ENCODE data around the gene TGFBR3. TPM values are rescaled to one million over a fixed set of nuclear protein-coding genes. Genes with fewer than 3 reads are reported as not detected.

Gene TGFBR3
- total and polyA plus RNA-seq, 5 donors from 2014 or later = 15.8 to 47.5 (median 20.0) TPM

DNA sequence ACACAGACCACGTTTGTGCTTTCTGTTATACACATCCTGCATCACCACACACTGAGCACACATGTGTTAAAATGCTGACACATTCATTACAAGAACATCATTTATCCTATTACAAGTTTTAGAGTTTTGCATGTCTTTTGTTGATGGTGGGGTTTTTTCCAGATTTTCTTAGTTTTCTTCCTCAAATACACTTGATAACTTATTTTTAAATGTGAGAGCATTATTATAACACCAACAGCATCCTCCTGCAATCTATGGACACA lies 67.3 kb downstream of the TGFBR3 start:
- H3K27me3 Mint-ChIP-seq = no peaks in the 10 kb centered on the region
- H3K4me1 Mint-ChIP-seq = peaks cover 11 to 33% (median 16%) of the 10 kb centered on the region in 4 donors
- Histone ChIP-seq H3K4me1 (ENCODE audit: control insufficient read depth, insufficient read depth, low read length, poor library complexity, severe bottlenecking) (peaks cover 3% of the 10 kb centered on the region), H3K27ac (ENCODE audit: insufficient read depth, low read length, poor library complexity, severe bottlenecking) (no peak overlapping the region), H3K4me3 (ENCODE audit: low read depth, low read length) (no peak overlapping the region), H3K27me3 (ENCODE audit: control insufficient read depth, insufficient read depth, low read length) (no peaks in the 10 kb centered on the region), H3K9me3 (ENCODE audit: control insufficient read depth in 2 of 2, low read length in 2 of 2) (no peaks in the 10 kb centered on the region), H3K36me3 (ENCODE audit: control insufficient read depth, insufficient read depth, low read length) (no peaks in the 10 kb centered on the region)
- no peaks in the 10 kb centered on the region for H3K36me3 Mint-ChIP-seq
- DNase-seq (no peak), ATAC-seq (ENCODE audit: low read depth in 2 of 2) (no peak)
- peak overlapping the region in 1 of 3 donors; percentile 17 for H3K27ac Mint-ChIP-seq
- peak overlapping the region in 1 of 4 donors; percentile 28 for H3K4me3 Mint-ChIP-seq
- H3K9me3 Mint-ChIP-seq = no peaks in the 10 kb centered on the region

DNA sequence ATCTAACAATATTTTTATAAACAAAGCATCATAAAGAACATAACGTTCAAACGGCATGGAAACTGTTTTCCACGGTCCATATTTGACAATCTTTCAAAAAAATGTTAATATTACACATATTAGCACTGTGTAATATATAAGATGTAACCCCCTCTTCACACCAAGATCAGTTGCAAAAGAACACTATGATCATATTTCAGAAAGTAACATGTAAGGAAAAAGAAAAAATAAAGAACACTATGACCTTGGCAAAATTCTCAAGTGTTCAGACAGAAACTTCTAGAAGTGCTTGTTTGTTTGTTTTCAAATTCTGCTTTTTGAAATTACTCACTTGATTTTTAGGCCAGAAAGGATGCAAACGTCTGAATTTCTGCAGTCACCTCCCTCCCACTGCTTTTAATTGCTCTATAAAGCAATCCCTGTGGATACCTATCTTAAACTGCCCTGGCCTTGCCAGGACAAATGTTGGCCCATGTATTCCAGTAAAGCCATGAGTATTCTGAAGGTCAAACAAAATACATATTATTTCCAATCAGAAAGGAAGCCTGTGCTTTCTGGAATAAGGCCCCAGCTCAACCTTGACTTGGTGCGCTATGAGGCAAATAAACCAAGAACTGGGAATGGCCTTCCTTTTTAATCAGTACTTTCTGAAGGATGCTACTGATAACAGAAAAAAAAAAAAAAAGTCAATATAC lies 68.6 kb downstream of the TGFBR3 start:
- ATAC-seq (ENCODE audit: low read depth in 2 of 2) (no peak), DNase-seq (no peak)
- Mint-ChIP-seq H3K9me3 (no peaks in the 10 kb centered on the region), H3K4me3 (no peak overlapping the region), H3K4me1 (peaks cover 11 to 31% (median 16%) of the 10 kb centered on the region in 4 donors), H3K27ac (peak overlapping the region in 1 of 3 donors; percentile 6), H3K36me3 (no peaks in the 10 kb centered on the region), H3K27me3 (no peaks in the 10 kb centered on the region)
- Histone ChIP-seq H3K27ac (ENCODE audit: insufficient read depth, low read length, poor library complexity, severe bottlenecking) (no peak overlapping the region), H3K27me3 (ENCODE audit: control insufficient read depth, insufficient read depth, low read length) (no peaks in the 10 kb centered on the region), H3K36me3 (ENCODE audit: control insufficient read depth, insufficient read depth, low read length) (no peaks in the 10 kb centered on the region), H3K4me3 (ENCODE audit: low read depth, low read length) (no peak overlapping the region), H3K4me1 (ENCODE audit: control insufficient read depth, insufficient read depth, low read length, poor library complexity, severe bottlenecking) (peaks cover 3% of the 10 kb centered on the region), H3K9me3 (ENCODE audit: control insufficient read depth in 2 of 2, low read length in 2 of 2) (no peaks in the 10 kb centered on the region)

DNA sequence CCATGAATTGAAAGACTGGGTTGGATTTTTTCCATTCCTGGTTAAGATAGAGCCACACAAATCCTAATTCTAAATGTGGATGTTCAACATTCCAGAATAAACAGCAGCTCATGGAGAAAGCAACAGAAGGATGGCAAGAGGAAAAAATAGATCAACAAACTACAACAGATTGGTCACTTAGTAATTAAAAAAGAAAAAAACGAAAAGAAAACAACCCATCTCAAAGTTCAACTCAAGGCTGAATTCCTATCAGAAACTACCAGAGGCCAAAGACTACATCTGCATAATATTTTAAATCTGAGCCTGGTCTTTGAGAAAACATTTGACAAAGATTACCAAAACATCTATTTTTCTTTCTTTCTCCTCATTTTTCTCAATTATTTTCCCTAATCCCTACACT lies 69.9 kb downstream of the TGFBR3 start:
- no peak for ATAC-seq (ENCODE audit: low read depth in 2 of 2)
- peaks cover 11 to 28% (median 17%) of the 10 kb centered on the region in 4 donors for H3K4me1 Mint-ChIP-seq

DNA sequence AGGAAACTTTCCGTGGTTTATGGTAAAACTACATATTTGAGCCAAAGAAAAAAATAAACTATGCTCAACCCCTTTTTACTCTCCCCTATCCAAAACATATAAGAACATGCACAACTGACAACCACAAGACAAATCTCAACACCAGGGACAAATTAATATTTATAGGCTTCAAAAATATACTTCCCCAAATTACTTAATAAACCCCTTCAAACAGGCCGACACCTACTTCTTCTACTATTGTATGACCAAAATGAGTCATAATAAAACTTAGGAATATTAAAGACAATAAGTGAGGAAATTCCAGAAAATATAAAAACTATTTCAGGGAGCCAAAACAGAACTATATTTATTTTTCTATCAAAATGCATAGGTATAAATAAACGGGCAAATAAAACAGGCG lies 71.5 kb downstream of the TGFBR3 start:
- no peak for ATAC-seq (ENCODE audit: low read depth in 2 of 2)
- Mint-ChIP-seq H3K9me3 (no peaks in the 10 kb centered on the region), H3K27ac (peak overlapping the region in 1 of 3 donors; percentile 3), H3K27me3 (no peaks in the 10 kb centered on the region), H3K36me3 (no peaks in the 10 kb centered on the region), H3K4me3 (no peak overlapping the region), H3K4me1 (peaks cover 16 to 39% (median 23%) of the 10 kb centered on the region in 4 donors)
- peaks cover 3% of the 10 kb centered on the region for H3K4me1 ChIP-seq (ENCODE audit: control insufficient read depth, insufficient read depth, low read length, poor library complexity, severe bottlenecking)
- H3K27ac ChIP-seq (ENCODE audit: insufficient read depth, low read length, poor library complexity, severe bottlenecking) = no peak overlapping the region
- no peak overlapping the region for H3K4me3 ChIP-seq (ENCODE audit: low read depth, low read length)
- no peak for DNase-seq
- H3K9me3 ChIP-seq (ENCODE audit: control insufficient read depth in 2 of 2, low read length in 2 of 2) = no peaks in the 10 kb centered on the region
- no peaks in the 10 kb centered on the region for H3K27me3 ChIP-seq (ENCODE audit: control insufficient read depth, insufficient read depth, low read length)
- no peaks in the 10 kb centered on the region for H3K36me3 ChIP-seq (ENCODE audit: control insufficient read depth, insufficient read depth, low read length)

More for the DNA sequence above, 69.9 kb downstream of the TGFBR3 start:
- DNase-seq = no peak
- no peak overlapping the region for H3K4me3 Mint-ChIP-seq
- peak overlapping the region in 1 of 3 donors; percentile 17 for H3K27ac Mint-ChIP-seq
- H3K9me3 ChIP-seq (ENCODE audit: control insufficient read depth in 2 of 2, low read length in 2 of 2) = no peaks in the 10 kb centered on the region
- no peaks in the 10 kb centered on the region for H3K27me3 Mint-ChIP-seq
- H3K27ac ChIP-seq (ENCODE audit: insufficient read depth, low read length, poor library complexity, severe bottlenecking) = no peak overlapping the region
- no peaks in the 10 kb centered on the region for H3K27me3 ChIP-seq (ENCODE audit: control insufficient read depth, insufficient read depth, low read length)
- no peaks in the 10 kb centered on the region for H3K36me3 Mint-ChIP-seq
- H3K9me3 Mint-ChIP-seq = no peaks in the 10 kb centered on the region
- H3K36me3 ChIP-seq (ENCODE audit: control insufficient read depth, insufficient read depth, low read length) = no peaks in the 10 kb centered on the region
- H3K4me1 ChIP-seq (ENCODE audit: control insufficient read depth, insufficient read depth, low read length, poor library complexity, severe bottlenecking) = no peaks in the 10 kb centered on the region
- no peak overlapping the region for H3K4me3 ChIP-seq (ENCODE audit: low read depth, low read length)

DNA sequence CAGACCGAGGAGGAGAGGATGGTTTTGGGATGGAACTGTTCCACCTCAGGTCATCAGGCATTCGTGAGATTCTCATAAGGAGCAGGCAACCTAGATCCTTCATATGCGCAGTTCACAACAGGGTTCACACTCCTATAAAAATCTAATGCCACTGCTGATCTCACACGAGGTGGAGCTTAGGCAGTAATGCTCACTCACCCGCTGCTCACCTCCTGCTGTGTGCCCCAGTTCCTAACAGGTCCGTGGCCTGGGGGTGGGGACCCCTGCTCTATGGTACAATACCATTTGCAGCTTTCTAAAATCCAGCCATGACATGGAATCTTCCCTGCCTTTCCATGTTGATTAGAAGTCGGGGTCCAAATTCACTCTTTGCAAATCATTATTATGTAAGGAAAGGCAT lies 72.1 kb downstream of the TGFBR3 start:
- Mint-ChIP-seq H3K36me3 (no peaks in the 10 kb centered on the region), H3K4me3 (no peak overlapping the region), H3K9me3 (no peaks in the 10 kb centered on the region), H3K27ac (no peak overlapping the region), H3K4me1 (peaks cover 21 to 45% (median 28%) of the 10 kb centered on the region in 4 donors), H3K27me3 (no peaks in the 10 kb centered on the region)
- no peaks in the 10 kb centered on the region for H3K9me3 ChIP-seq (ENCODE audit: control insufficient read depth in 2 of 2, low read length in 2 of 2)
- DNase-seq (no peak), ATAC-seq (ENCODE audit: low read depth in 2 of 2) (no peak)
- no peaks in the 10 kb centered on the region for H3K36me3 ChIP-seq (ENCODE audit: control insufficient read depth, insufficient read depth, low read length)
- H3K4me1 ChIP-seq (ENCODE audit: control insufficient read depth, insufficient read depth, low read length, poor library complexity, severe bottlenecking) = peaks cover 3% of the 10 kb centered on the region
- no peak overlapping the region for H3K4me3 ChIP-seq (ENCODE audit: low read depth, low read length)
- no peaks in the 10 kb centered on the region for H3K27me3 ChIP-seq (ENCODE audit: control insufficient read depth, insufficient read depth, low read length)
- no peak overlapping the region for H3K27ac ChIP-seq (ENCODE audit: insufficient read depth, low read length, poor library complexity, severe bottlenecking)

DNA sequence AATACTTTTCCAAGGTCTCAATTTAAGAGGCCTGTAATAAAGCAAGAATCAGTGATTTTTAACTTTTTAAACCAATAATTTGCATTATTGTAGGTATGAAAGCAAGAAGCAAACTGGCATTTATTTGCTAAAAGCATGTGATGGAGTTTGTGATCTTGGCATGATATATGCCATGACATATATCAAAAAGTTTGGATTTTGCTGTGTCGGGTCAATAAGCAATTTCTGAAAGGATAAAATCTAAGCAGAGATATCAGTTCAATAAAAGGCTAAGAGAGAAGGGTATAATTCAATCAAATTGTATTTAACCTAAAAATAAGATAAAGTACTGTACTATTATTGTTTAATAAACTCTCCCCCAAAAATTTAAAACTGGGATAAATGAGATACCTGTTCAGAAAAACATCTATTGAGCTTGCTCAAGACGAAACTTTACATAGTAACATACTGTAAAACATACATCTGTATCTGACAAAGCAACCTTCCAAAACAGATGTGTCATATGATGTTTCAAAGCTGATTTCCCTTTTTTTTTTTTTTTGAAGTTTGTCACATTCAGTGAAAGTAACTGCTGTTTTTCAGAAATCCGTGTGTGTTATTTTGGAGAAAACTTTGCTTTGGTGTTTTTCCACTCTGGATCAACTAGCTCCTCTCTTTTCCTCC lies 74.5 kb downstream of the TGFBR3 start:
- H3K27ac Mint-ChIP-seq = peak overlapping the region in 2 of 3 donors; percentile 39 to 43

DNA sequence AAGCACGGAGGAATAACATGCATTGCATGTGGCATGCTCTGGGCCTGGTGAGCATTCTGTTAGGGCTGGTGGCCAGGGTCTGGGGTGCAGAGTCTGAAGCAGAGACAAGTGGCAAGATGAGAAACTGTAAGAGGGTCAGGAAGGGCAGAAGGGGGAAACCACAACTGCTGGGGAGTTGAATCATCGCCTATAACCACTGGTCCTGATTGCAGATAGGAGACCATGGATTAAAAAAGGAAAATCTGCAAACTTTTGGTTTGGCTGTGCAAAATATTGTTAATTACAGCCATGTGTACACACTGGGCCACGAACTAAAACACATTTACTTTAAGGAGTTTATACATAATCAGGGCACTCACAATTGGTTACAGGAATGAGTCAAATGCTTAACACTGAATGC lies 76.6 kb downstream of the TGFBR3 start:
- no peak overlapping the region for H3K27ac ChIP-seq (ENCODE audit: insufficient read depth, low read length, poor library complexity, severe bottlenecking)
- H3K4me1 ChIP-seq (ENCODE audit: control insufficient read depth, insufficient read depth, low read length, poor library complexity, severe bottlenecking) = peaks cover 16% of the 10 kb centered on the region
- no peaks in the 10 kb centered on the region for H3K27me3 ChIP-seq (ENCODE audit: control insufficient read depth, insufficient read depth, low read length)
- H3K4me3 ChIP-seq (ENCODE audit: low read depth, low read length) = no peak overlapping the region
- H3K4me1 Mint-ChIP-seq = peaks cover 24 to 53% (median 32%) of the 10 kb centered on the region in 4 donors
- H3K9me3 Mint-ChIP-seq = no peaks in the 10 kb centered on the region
- DNase-seq (no peak), ATAC-seq (ENCODE audit: low read depth in 2 of 2) (no peak)
- H3K4me3 Mint-ChIP-seq = no peak overlapping the region
- H3K36me3 ChIP-seq (ENCODE audit: control insufficient read depth, insufficient read depth, low read length) = no peaks in the 10 kb centered on the region
- peak overlapping the region; percentile 30 to 78 (median 45) for H3K27ac Mint-ChIP-seq
- H3K36me3 Mint-ChIP-seq = no peaks in the 10 kb centered on the region
- peaks cover 3% of the 10 kb centered on the region for H3K27me3 Mint-ChIP-seq
- H3K9me3 ChIP-seq (ENCODE audit: control insufficient read depth in 2 of 2, low read length in 2 of 2) = no peaks in the 10 kb centered on the region

More for the DNA sequence above, 74.5 kb downstream of the TGFBR3 start:
- Mint-ChIP-seq H3K9me3 (no peaks in the 10 kb centered on the region), H3K4me3 (no peak overlapping the region), H3K4me1 (peaks cover 21 to 38% (median 27%) of the 10 kb centered on the region in 4 donors), H3K36me3 (no peaks in the 10 kb centered on the region), H3K27me3 (no peaks in the 10 kb centered on the region)
- no peaks in the 10 kb centered on the region for H3K27me3 ChIP-seq (ENCODE audit: control insufficient read depth, insufficient read depth, low read length)
- H3K4me1 ChIP-seq (ENCODE audit: control insufficient read depth, insufficient read depth, low read length, poor library complexity, severe bottlenecking) = peaks cover 3% of the 10 kb centered on the region
- DNase-seq (no peak), ATAC-seq (ENCODE audit: low read depth in 2 of 2) (no peak)
- no peak overlapping the region for H3K4me3 ChIP-seq (ENCODE audit: low read depth, low read length)
- no peaks in the 10 kb centered on the region for H3K36me3 ChIP-seq (ENCODE audit: control insufficient read depth, insufficient read depth, low read length)
- no peak overlapping the region for H3K27ac ChIP-seq (ENCODE audit: insufficient read depth, low read length, poor library complexity, severe bottlenecking)
- H3K9me3 ChIP-seq (ENCODE audit: control insufficient read depth in 2 of 2, low read length in 2 of 2) = no peaks in the 10 kb centered on the region
